ENCODE results near the gene DPH1. TPM values are rescaled to one million over a fixed set of nuclear protein-coding genes. Genes with fewer than 3 reads are reported as not detected.

DPH1 gene
- total and polyA plus RNA-seq, 9 donors = 27.5 to 77.7 (median 46.0) TPM

DNA sequence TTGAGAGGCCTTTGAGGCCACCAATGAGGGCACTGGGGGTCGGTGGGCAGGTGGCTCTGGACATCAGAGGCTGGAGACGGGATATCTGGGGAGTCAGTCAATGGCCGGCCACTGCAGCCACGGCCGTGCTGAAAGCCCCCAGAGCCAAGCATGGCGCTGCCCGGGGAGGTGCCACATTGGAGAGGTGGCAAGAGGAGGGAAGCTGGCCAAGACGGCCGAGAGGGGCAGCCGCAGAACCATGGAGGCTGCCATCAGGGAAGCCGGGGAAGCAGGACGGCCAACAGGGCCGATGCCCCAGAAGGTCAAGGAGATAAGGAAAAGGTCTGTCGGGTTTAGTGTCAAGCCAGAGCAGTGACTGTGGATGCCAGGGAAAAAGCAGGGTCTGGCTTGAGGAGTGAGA is 14.6 kb upstream of the DPH1 start:
- Histone ChIP-seq H3K36me3 (no peaks in the 10 kb centered on the region), H3K4me1 (ENCODE audit: insufficient read depth) (peaks cover 5% of the 10 kb centered on the region), H3K27me3 (no peaks in the 10 kb centered on the region), H3K4me3 (no peak overlapping the region), H3K9me3 (no peaks in the 10 kb centered on the region), H3K27ac (no peak overlapping the region)
- WGBS, 3 donors = 75 to 84% (median 78%) methylated on average over 14 of the region's 14 CpGs
- TF ChIP-seq POLR2A (IDR thresholded peaks at IDR 0.05) = no peak
- TF ChIP-seq, protein P1, sequence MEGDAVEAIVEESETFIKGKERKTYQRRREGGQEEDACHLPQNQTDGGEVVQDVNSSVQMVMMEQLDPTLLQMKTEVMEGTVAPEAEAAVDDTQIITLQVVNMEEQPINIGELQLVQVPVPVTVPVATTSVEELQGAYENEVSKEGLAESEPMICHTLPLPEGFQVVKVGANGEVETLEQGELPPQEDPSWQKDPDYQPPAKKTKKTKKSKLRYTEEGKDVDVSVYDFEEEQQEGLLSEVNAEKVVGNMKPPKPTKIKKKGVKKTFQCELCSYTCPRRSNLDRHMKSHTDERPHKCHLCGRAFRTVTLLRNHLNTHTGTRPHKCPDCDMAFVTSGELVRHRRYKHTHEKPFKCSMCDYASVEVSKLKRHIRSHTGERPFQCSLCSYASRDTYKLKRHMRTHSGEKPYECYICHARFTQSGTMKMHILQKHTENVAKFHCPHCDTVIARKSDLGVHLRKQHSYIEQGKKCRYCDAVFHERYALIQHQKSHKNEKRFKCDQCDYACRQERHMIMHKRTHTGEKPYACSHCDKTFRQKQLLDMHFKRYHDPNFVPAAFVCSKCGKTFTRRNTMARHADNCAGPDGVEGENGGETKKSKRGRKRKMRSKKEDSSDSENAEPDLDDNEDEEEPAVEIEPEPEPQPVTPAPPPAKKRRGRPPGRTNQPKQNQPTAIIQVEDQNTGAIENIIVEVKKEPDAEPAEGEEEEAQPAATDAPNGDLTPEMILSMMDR (IDR thresholded peaks at IDR 0.05) = no peak
- TF ChIP-seq EP300 (IDR thresholded peaks at IDR 0.05) = no peak
- DNase-seq = no peak
- intact Hi-C loops (cut with DNase I) = loop anchor here in 1 of 4 donors (10.0 kb wide), 1 partner anchor 61 kb away; no protein-coding TSS in a partner anchor

- no peak for TF ChIP-seq POLR2A (IDR thresholded peaks at IDR 0.05)
- no peak for TF ChIP-seq EP300 (IDR thresholded peaks at IDR 0.05)
- TF ChIP-seq, protein P1 (IDR thresholded peaks at IDR 0.05) = no peak
- no peak for DNase-seq
- no peaks in the 10 kb centered on the region for H3K36me3 ChIP-seq
- no peaks in the 10 kb centered on the region for H3K27me3 ChIP-seq
- no peak overlapping the region for H3K4me3 ChIP-seq
- H3K27ac ChIP-seq = no peak overlapping the region
- H3K4me1 ChIP-seq (ENCODE audit: insufficient read depth) = peaks cover 2% of the 10 kb centered on the region
- WGBS, 3 donors = 88 to 92% (median 89%) methylated on average over 20 of the region's 20 CpGs
- H3K9me3 ChIP-seq = no peaks in the 10 kb centered on the region
- intact Hi-C loops (cut with DNase I) = loop anchor here in 1 of 4 donors (10.0 kb wide), 1 partner anchor 62 kb away; no protein-coding TSS in a partner anchor
Observed at GRCh38 chr17:2016494-2016893, 13.5 kb upstream of the DPH1 start.

DNA sequence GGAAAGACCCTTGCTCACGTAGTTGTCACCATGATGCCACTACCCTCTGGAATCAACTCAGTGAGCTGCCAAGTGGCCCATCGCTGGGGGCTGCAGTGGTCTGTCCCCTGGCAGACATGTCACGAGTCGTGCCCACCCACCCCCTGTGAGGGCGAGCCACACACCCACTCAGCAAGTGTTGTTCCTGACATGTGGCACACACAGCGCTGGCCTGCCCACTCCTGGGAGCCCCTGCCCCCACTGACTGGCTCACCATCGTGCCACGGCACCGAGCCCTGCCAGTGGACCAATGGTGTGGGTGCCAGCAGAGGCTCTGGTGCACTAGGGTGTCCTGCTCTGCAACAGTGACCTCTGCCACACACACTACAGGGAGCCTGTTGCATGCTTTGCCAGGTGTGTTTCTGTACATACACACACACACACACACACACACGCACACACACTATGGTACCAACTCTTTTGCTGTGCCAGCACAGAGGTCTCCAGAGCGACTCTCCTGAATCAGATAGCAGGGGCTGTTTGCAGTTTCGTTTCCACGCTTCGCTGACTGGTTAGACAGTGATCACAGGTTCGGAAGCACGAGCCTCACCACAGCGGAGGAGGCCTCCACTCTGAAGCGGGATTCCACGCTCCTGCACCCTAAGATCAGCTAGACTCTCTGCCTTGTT is 12.5 kb upstream of the DPH1 start:
- DNase-seq = no peak
- no peaks in the 10 kb centered on the region for H3K27me3 ChIP-seq
- 80 to 84% (median 83%) methylated on average over 15 to 19 of the region's 19 CpGs for WGBS, 3 donors
- H3K27ac ChIP-seq = no peak overlapping the region
- H3K9me3 ChIP-seq = no peaks in the 10 kb centered on the region
- no peaks in the 10 kb centered on the region for H3K4me1 ChIP-seq (ENCODE audit: insufficient read depth)
- H3K4me3 ChIP-seq = no peak overlapping the region
- no peaks in the 10 kb centered on the region for H3K36me3 ChIP-seq
- TF ChIP-seq POLR2A (IDR thresholded peaks at IDR 0.05) (no peak), EP300 (IDR thresholded peaks at IDR 0.05) (no peak)
- TF ChIP-seq, protein P1 (IDR thresholded peaks at IDR 0.05) = no peak
- intact Hi-C loops (cut with DNase I) = loop anchor here in 1 of 4 donors (10.0 kb wide), 1 partner anchor 63 kb away; no protein-coding TSS in a partner anchor

DNA sequence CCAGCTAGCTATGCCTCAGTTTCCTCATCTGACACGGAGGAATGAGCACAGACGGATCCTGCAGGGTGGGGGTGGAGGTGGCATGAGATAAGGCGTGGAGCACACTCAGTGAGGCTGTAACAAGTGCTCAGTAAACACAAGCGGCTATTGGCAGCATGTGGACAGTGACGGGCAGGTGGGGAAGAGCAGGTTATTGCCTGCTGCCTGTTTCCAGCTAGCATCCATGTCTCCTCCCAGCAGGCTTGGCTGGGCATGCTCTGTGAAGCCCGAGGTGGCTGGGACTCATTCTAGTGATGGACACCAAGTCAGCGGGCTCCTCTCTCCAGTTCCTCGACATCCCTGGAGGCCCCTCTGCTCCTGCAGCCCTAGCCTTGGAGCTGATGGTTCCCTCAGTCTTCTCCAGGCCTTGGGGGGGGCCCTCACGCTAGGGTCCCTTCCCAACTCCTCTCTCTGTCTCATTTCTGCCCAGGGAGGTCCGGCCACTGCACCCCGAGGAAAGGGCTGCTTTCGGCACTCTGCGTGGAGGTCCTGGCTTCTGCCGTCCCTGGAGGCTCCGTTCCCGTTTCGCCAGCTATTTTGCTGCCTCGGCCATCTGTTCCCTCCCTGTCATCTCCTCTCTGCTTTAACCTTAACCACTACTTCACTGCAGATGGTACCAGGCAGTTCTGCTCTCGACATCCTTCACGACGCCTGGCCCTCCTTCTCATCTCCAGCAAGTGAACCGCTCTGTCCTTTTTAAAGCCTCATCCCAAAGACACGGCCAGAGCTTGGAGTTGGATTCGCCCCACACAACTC is 11.0 kb upstream of the DPH1 start:
- intact Hi-C loops (cut with DNase I) = loop anchor here in 1 of 4 donors (10.0 kb wide), 1 partner anchor 64 kb away; no protein-coding TSS in a partner anchor
- no peak overlapping the region for H3K27ac ChIP-seq
- peaks cover 1% of the 10 kb centered on the region for H3K4me1 ChIP-seq (ENCODE audit: insufficient read depth)
- no peaks in the 10 kb centered on the region for H3K9me3 ChIP-seq
- no peak for DNase-seq
- 68 to 73% (median 71%) methylated on average over 24 of the region's 24 CpGs for WGBS, 3 donors
- no peaks in the 10 kb centered on the region for H3K27me3 ChIP-seq
- no peak overlapping the region for H3K4me3 ChIP-seq
- H3K36me3 ChIP-seq = no peaks in the 10 kb centered on the region
- TF ChIP-seq POLR2A (IDR thresholded peaks at IDR 0.05) = no peak
- no peak for TF ChIP-seq EP300 (IDR thresholded peaks at IDR 0.05)
- TF ChIP-seq, protein P1 (IDR thresholded peaks at IDR 0.05) = no peak

Data from ovary (tissue), 9 donors.